ENCODE measurements around the gene SEM1.

The SEM1 gene

DNA sequence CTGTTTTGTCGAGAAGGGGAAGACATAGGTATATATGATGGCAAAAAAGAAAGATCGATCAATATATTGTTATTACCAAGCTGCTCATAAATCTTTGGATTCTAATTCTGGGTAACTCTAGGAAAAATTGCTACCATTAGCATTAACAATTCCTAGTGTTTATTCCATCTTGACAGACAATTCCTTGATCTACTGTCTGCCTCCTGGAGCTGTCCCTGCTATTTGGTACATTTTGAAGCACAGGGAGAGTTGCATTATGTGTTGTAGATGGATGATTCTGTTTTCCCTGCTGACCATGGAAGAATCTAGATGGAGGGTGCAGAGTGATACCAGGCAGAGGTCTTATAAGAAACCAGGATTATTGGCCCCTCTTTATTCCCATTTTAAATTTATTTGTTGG is 29.1 kb upstream of the SEM1 start:
- no peaks in the 10 kb centered on the region for H3K36me3 Mint-ChIP-seq (ENCODE audit: low read depth)
- no peak overlapping the region for H3K4me3 Mint-ChIP-seq
- H3K9me3 Mint-ChIP-seq, result no peaks in the 10 kb centered on the region
- H3K4me1 Mint-ChIP-seq, result no peaks in the 10 kb centered on the region
- H3K27ac Mint-ChIP-seq, result no peak overlapping the region
- peaks cover 8% of the 10 kb centered on the region for H3K27me3 Mint-ChIP-seq (ENCODE audit: low read depth, poor library complexity)
- DNase-seq, result no peak
- no peak for TF ChIP-seq CTCF (IDR thresholded peaks at IDR 0.05)

DNA sequence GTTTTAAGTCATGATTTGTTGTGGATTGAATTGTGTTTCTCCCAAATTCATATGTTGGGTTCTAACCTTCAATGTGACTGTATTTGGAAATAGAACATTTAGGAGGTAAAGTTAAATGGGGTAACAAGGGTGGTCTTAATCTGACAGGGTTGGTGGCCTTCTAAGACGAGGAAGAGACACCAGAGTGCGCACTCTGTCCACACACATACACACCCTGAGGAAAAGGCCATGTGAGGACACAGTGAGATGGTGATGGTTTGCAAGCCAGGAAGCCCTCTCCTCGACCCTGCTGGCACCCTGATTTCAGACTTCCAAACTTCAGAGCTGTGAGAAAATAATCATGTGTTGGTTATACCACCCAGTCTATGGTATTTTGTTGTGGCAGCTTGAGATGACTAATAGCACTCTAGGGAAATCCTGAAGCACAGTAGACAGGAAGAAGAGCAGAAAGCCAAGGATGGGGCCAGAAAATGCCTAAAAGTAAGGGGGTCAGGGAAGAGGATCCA is 28.0 kb upstream of the SEM1 start:
- Mint-ChIP-seq H3K27me3 (ENCODE audit: low read depth, poor library complexity) (peaks cover 12% of the 10 kb centered on the region), H3K4me1 (no peaks in the 10 kb centered on the region), H3K9me3 (no peaks in the 10 kb centered on the region), H3K27ac (no peak overlapping the region), H3K36me3 (ENCODE audit: low read depth) (no peaks in the 10 kb centered on the region), H3K4me3 (no peak overlapping the region)
- TF ChIP-seq CTCF (IDR thresholded peaks at IDR 0.05), result no peak
- no peak for DNase-seq

DNA sequence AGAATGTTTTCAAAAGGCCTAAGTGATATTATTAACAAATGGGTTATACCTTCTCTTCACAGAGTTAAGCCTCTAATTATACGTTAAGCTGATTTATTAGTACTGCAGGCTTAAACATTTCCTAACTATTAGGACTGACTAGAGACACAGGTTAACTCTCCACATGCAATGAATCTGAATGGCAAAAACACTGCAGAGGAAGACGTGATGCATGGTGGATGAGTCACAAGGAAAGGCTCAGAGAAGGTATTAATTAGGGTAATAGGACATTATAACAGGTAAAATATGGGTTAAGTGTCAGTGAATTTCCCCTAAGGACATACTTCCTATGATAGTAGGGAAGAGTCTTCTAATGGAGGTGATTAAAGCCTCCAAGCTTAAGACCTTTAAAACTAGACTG is 24.7 kb upstream of the SEM1 start:
- DNase-seq, result no peak
- Mint-ChIP-seq H3K9me3 (no peaks in the 10 kb centered on the region), H3K4me3 (no peak overlapping the region), H3K27me3 (ENCODE audit: low read depth, poor library complexity) (peaks cover 7% of the 10 kb centered on the region), H3K36me3 (ENCODE audit: low read depth) (no peaks in the 10 kb centered on the region), H3K27ac (no peak overlapping the region), H3K4me1 (no peaks in the 10 kb centered on the region)
- TF ChIP-seq CTCF (IDR thresholded peaks at IDR 0.05), result no peak

- no peaks in the 10 kb centered on the region for H3K9me3 Mint-ChIP-seq
These were observed 20.2 kb upstream of the SEM1 start for GRCh38 chr7:96729820-96730219.

GRCh38 chr7:96728139-96728538 is 18.5 kb upstream of the SEM1 start:
- DNase-seq, result no peak
- H3K4me3 Mint-ChIP-seq, result no peak overlapping the region
- peaks cover 10% of the 10 kb centered on the region for H3K27me3 Mint-ChIP-seq (ENCODE audit: low read depth, poor library complexity)
- no peaks in the 10 kb centered on the region for H3K4me1 Mint-ChIP-seq
- no peaks in the 10 kb centered on the region for H3K9me3 Mint-ChIP-seq
- no peak overlapping the region for H3K27ac Mint-ChIP-seq
- no peaks in the 10 kb centered on the region for H3K36me3 Mint-ChIP-seq (ENCODE audit: low read depth)
- TF ChIP-seq CTCF (IDR thresholded peaks at IDR 0.05), result no peak

More at GRCh38 chr7:96729820-96730219, 20.2 kb upstream of the SEM1 start:
- H3K27me3 Mint-ChIP-seq (ENCODE audit: low read depth, poor library complexity), result peaks cover 7% of the 10 kb centered on the region
- no peak for DNase-seq
- no peaks in the 10 kb centered on the region for H3K4me1 Mint-ChIP-seq
- H3K36me3 Mint-ChIP-seq (ENCODE audit: low read depth), result no peaks in the 10 kb centered on the region
- no peak overlapping the region for H3K4me3 Mint-ChIP-seq
- H3K27ac Mint-ChIP-seq, result no peak overlapping the region
- no peak for TF ChIP-seq CTCF (IDR thresholded peaks at IDR 0.05)

DNA sequence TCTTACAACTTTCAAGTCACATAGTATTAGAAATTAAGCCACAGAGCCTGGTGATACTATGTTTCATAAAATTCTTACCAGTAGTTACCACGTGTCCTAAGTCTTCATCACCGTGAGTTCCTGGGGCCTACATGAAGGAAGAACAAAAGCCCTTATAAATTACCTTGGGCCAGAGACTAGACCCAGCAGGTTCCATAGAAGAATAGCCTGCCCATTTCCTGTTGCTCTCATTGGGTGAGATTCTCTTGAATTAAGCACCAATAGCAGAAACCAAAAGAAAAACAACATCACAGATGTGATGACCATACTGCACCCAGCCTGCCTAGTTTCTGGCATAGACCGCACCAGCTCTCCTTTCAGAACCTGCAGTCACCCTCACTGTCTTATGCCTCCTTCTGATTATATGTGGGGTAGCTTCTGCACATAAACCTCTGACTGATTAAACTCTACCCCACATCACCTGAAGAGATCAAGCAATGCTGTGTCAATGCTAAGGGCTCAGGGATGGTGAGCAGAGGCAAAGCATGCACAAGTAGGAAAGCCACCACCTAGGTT is 18.0 kb upstream of the SEM1 start:
- no peak overlapping the region for H3K4me3 Mint-ChIP-seq
- H3K27me3 Mint-ChIP-seq (ENCODE audit: low read depth, poor library complexity), result peaks cover 8% of the 10 kb centered on the region
- no peaks in the 10 kb centered on the region for H3K4me1 Mint-ChIP-seq
- H3K27ac Mint-ChIP-seq, result no peak overlapping the region
- no peaks in the 10 kb centered on the region for H3K36me3 Mint-ChIP-seq (ENCODE audit: low read depth)
- no peak for DNase-seq
- no peak for TF ChIP-seq CTCF (IDR thresholded peaks at IDR 0.05)
- no peaks in the 10 kb centered on the region for H3K9me3 Mint-ChIP-seq

Data from nephron progenitor cell (in vitro differentiated cells).